H54 (cell line): ENCODE measurements around the gene CD82.

ENCODE experiments used
- DNase-seq: peaks from one replicate; pipeline ENCODE4 v3.0.0; 2011; ENCODE audit warnings: low spot score, mixed read lengths; ENCODE audit not compliant: insufficient read length
- FAIRE-seq: peaks from 3 replicates; lab custom pipeline; 2011; peaks lifted over from hg19 to GRCh38; lab: Jason Lieb, UNC
- POLR2A ChIP-seq: IDR thresholded peaks from 2 replicates; pipeline ENCODE4 v1.6.1; 2011; ENCODE audit warnings: low read depth, mild to moderate bottlenecking, low read length

CD82 gene

DNA sequence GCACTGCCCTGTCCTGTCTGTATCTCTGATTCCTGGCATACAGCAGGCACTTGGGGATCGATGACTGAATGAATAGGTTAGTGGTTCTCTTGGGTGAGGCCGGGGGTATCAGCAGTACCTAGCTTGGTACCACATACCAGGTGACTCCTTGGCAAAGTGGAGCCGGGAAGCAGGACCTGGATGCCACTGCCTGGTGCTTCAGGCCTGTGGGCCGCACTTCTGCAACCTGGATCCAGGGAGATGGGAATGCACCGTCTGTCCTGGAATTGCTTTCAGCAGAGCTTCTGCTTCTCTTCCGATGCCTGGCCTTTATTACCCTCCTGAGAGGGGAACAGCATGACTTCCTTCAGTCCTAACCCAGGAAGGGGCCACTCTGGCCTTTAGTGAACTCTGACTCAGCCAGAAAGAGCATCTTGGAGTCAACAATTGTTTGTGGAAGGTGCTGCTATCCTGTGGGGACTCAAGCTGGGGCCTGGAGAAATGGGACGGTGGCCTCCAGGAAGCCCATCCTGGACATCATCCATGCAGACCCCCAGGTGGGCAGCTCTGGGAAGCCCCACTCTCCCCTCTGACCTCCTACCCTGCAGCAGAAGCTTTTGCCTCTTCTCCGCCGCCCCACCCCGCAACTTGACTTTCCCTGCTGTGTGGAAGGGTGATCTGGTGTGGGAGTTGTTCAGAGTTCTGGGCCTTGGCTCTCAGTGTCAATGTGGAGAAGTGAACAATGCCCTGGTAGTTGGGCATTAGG is 5.1 kb downstream of the CD82 start:
- DNase-seq (no peak), FAIRE-seq (no peak)
- no peak for TF ChIP-seq POLR2A

GRCh38 chr11:44571871-44572270 is 6.4 kb downstream of the CD82 start:
- DNase-seq (no peak), FAIRE-seq (no peak)
- no peak for TF ChIP-seq POLR2A

DNA sequence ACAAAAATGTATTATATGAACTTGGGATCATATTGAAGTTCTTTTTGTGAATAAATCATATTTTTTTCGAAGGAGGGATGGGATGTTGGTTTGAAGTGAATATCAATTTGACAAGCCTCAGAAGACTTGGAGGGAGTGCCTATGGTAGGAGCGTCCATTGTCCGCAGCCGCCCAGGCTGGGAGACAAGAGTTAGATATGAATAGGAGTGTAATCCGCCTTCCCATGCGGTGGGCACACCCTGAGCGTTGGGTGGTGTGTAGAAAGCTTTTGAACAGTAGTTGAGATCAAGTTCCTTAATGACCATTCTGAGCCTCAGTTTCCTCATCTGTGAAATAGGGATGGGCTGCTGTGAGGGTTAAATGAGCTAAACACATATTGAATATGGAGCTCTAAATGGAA is 7.0 kb downstream of the CD82 start:
- FAIRE-seq, result no peak
- no peak for DNase-seq
- TF ChIP-seq POLR2A, result no peak

GRCh38 chr11:44572884-44573283 is 7.4 kb downstream of the CD82 start:
- TF ChIP-seq POLR2A, result no peak
- DNase-seq (no peak), FAIRE-seq (no peak)

DNA sequence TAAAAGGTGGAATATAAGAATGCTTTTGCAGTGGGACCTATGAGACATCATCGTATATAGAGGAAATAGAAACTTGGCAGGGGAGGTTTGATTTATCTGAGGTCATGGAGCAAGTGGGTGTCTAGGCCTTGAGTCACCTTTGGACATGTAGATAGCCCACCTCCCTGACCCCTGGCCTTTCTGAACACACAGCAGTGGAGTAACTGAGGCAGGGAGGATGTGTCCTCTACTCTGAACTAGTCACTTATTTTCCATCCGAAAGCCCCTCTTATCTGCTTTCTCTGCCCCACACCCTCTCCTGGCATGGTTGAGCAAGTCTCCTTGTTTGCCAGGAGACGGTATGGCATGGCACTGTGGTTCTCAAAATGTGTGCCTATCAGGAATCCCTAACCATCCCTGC is 7.9 kb downstream of the CD82 start:
- DNase-seq (no peak), FAIRE-seq (no peak)
- TF ChIP-seq POLR2A, result no peak

DNA sequence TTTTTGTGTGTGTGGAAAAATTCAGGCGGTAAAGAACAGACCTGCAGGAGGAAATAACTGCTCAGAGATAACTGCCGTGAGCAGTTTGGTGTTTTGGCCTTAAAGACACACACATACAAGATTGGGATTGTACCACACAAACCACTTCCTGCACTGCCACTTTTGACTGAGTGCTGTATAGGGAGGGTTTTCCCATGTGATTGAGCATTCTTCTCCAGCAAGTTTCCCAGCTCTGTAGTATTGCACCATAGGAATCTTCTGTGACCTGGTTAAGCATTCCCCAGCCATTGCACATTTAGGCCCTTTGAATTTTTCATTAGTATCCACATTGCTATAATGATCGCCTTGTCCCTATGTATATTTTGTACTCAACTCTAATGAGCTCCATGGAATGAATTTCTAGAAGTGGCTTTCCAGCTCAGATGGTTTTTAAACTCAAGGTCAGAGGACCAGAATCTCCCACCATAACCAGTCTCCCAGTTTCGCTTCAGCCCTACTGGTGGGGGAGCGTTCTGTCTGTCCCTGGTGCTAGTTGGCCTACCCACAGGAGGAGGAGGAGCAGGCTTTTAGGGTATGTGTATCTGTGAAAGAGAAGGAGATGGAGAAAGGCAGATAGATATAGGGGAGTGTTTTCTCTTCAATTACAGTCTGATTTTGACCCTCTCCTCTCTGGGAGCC is 9.3 kb downstream of the CD82 start:
- TF ChIP-seq POLR2A, result no peak
- FAIRE-seq (peak; percentile 65), DNase-seq (peak; percentile 71)

DNA sequence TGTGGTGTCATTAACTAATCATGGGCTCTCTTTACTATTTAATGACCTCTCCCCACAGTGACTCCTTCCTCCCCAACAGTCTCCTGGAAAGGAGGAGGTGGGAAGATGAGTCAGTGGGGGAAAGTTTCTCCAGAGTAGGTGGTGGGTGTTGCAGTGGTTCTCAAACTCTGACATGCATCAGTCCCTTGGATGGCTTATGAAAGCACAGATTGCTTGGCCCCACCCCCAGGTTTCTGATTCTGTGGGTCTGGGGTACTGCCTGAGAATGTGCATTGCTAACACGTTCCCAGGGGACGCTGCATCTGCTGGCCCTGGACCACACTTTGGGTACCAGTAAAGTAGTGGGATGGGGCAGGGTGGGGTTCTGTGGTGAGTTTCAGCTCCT is 9.8 kb downstream of the CD82 start:
- no peak for TF ChIP-seq POLR2A
- peak; percentile 60 for DNase-seq
- no peak for FAIRE-seq

DNA sequence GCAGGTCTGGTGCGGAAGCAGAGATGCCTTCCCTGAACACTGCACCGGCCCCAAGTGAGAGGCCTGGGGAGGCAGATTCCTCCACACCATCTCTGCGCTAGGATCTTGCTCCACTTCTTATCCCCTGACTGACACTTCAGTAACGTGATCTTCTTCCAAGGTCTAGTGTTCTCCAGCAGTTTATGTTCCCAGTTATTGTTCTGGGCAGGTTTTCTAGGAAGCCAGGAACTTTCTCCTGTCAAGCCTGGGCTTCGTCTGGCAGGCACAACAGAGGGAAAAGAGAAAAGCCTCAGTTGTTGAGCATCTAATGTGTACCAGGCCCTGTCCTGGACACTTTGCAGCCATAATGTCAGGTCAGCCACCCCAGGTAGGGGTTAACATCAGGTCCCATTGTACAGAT is 10.5 kb downstream of the CD82 start:
- FAIRE-seq (no peak), DNase-seq (no peak)

GRCh38 chr11:44576656-44577055 is 11.2 kb downstream of the CD82 start:
- FAIRE-seq (no peak), DNase-seq (no peak)
- TF ChIP-seq POLR2A, result no peak

More for the DNA sequence above, 10.5 kb downstream of the CD82 start:
- no peak for TF ChIP-seq POLR2A

DNA sequence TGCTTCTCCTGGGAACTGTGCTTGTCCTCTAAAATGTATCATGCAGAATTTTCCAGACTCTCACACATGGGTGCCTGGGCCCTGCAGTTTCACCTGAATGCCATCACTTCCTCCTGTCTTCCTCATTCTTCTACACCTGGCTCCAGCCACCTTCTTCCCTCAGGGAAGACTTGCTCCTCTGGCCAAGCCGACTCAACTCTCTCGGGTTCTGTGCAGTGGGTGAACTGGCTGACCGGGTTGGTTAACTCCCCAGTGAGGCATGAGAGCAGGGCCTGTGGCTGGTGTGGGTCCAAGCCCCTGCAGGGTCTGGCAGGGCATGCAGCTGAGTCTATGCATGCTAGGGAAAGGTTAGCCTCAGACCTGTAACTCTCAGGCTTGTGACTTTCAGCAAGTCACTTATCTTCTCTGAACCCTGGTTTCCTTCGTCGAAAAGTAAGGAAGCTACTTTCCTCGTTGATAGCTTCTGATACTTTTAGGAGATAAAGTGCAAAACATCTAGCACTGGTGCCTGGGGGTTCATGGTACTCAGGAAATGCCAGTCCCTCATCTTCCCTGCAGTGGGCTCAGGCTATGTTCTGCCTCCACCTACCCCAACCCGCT is 11.9 kb downstream of the CD82 start:
- FAIRE-seq, result no peak
- DNase-seq, result no peak
- TF ChIP-seq POLR2A, result no peak

DNA sequence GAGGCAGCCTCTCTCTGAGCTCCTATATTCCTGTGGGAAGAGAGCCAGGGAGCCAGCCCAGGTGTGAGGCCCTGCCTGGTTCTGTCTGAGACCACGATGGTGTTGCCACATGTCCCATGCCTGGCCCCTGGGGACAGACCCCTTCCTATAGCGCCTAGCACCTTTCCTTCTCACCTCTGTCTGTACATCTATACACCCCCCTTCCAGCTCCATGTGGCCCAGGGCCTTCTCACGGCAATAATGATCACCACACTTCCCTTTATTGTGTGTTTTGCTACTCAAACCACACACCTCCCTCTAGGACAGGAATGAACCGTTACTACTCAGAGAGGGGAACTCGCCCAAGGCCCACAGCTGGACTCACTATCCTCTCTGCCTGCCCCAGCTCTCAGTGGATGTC is 12.8 kb downstream of the CD82 start:
- DNase-seq, result no peak
- FAIRE-seq, result no peak
- no peak for TF ChIP-seq POLR2A

DNA sequence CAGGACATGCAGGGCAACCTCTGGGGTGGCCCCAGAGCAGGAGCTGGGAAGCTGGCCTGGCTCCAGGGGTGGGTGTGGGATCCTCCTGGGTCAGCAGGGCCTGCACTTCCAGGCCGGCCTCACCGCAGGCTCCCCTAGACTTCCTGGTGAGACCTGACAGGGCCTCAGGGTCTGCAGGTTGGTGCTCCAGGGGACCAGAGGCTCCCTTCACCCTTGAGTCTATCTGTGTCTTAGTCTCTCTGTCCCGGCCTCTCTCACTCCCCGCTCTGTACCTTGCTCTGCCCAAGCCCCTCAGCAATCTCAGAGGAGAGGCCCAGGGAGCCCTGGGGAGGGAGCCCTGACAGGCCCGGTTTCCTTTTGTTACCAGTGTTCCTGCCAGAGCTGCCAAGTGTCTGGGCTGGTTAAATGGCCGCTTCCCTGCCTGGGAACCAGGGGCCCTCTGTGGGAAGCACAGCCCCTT is 13.9 kb downstream of the CD82 start:
- no peak for DNase-seq
- no peak for FAIRE-seq
- TF ChIP-seq POLR2A, result no peak

- DNase-seq, result no peak
- TF ChIP-seq POLR2A, result no peak
- no peak for FAIRE-seq
Measured at GRCh38 chr11:44580701-44581100, 15.2 kb downstream of the CD82 start.

GRCh38 chr11:44581246-44581645 is 15.8 kb downstream of the CD82 start:
- no peak for TF ChIP-seq POLR2A
- DNase-seq (no peak), FAIRE-seq (no peak)
